Stimulated activated CD8-positive, alpha-beta memory T cell treated with anti-CD3 and anti-CD28 coated beads, Interleukin-12 subunit alpha, Interleukin-12 subunit beta, amount 100 ng/mL, for 4 hours (primary cell): ENCODE results near the gene XXYLT1.
"Not testable (repeated sequence)": the region's sequence is repeated elsewhere in the genome, so short reads cannot be mapped to it uniquely, and the experiment has no call there.

Experiments used
- DNase-seq: peaks from one replicate; pipeline ENCODE4 v3.0.0-alpha.2; 2020; ENCODE audit warnings: low read depth

XXYLT1 gene

GRCh38 chr3:195112361-195112791, 158.6 kb downstream of the XXYLT1 start:
- DNase-seq: no peak

DNA sequence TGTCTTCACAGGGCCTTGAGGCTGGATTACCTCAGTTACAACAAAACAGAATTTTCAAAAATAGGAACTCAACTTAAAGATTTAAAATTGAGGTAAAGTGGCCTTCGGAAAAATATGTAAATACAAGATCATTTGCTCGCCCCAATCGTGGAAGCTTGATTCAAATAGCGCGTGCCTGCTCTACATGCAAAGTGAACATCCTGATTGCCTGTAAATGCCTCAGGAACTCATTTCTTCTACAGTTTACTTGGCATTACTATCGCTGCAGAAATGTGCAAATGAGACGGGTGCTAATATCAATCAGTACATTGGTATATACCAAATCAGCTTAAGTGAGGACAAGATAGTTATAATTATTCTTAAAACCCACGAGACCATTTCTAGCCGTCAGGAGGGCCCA, 159.2 kb downstream of the XXYLT1 start:
- no peak for DNase-seq

DNA sequence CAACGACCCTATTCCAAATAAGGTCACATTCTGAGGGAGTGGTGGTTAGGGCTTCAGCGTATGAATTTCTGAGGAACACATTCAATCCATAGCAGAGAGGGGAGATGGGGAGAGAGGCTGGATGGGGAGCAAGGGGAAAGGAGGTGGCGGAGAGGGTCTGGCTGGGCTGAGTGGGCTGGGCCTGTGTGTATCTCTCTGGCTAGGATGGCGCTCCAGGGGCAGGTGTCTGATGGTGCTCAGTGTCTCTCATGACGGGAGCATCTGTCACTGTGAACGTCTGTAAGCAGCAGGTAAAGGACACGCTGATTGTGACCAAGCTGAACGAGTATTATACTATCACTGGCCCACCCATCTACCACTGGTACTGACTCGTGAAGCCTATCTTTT, 159.6 kb downstream of the XXYLT1 start:
- DNase-seq: no peak

DNA sequence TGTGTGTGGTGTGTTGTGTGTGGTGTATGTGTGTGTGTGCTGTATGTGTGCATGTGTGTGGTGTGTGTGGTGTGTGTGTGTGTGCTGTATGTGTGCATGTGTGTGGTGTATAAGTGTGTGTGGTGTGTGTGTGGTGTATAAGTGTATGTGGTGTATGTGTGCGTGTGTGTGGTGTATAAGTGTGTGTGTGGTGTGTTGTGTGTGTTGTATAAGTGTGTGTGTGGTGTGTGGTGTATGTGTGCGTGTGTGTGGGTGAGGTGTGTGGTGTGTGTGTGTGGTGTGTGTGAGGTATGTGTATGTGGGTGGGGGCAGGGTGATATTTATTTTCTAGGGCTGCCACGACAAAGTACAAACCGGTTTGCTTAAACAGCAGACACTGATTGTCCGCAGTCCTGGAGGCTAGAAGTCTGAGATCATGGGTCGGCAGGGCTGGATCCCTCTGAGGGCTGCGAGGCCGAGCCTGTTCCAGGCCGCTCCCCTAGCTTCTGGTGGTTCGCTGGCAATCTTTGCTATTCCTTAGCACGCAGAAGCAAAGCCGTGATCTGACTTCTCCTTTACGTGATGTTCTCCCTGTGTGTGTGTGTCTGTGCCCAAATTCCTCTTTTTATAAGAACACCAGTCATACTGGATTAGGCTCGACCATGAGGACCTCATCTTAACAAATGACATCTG, 160.2 kb downstream of the XXYLT1 start:
- no peak for DNase-seq

GRCh38 chr3:195109098-195109657, 161.8 kb downstream of the XXYLT1 start:
- no peak for DNase-seq

GRCh38 chr3:195107593-195107992, 163.4 kb downstream of the XXYLT1 start:
- no peak for DNase-seq

- DNase-seq: not testable (repeated sequence)
Observed at GRCh38 chr3:195107031-195107430, 163.9 kb downstream of the XXYLT1 start.

DNA sequence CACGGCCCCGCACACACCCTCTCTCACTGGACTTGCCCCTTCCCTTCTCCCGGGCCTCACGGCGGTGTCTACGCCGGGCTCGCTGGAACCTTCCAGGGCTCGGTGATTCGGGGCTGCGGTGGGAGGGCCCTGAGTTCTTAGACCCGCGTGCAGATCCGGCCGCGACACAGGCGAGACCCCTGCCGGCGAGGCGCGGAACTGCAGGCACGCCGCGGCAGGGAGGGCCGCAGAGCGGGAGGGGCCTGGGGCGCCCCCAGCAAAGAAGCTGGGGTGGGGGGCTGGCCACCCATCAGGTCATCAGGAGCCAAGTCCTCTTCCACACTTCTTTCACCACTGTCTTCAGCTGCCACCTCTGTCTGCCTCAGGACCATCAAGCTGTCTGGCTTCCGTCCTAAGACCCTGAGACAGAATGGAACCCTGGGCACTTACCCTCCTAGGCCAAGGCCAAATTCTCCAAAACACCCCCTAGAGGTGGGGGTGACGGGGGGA, 164.5 kb downstream of the XXYLT1 start:
- DNase-seq: peak; percentile 50

DNA sequence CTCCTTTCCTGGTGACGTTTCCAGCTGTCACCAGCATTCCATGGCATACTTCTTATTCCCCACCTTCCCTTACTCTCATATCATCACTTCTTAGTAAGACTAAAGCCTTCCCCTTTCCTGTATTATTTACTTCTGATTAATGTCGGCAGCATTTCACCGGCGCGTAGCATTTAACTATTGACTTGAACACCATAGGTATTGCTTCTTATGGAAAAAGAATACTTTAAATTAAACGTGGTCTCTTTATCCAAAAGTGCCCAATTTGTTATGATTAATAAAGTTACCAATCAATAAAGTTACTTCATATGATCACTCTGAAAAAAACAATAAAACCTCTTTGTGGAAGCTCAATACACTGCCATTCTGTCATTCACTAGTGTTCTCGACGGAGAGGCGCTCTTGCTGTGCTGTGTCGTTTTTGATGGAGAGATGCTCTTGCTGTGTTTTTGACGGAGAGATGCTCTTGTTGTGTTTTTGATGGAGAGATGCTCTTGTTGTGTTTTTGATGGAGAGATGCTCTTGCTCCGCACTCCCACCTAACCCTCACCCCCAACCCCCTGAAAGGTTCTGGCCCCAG, 165.0 kb downstream of the XXYLT1 start:
- no peak for DNase-seq

DNA sequence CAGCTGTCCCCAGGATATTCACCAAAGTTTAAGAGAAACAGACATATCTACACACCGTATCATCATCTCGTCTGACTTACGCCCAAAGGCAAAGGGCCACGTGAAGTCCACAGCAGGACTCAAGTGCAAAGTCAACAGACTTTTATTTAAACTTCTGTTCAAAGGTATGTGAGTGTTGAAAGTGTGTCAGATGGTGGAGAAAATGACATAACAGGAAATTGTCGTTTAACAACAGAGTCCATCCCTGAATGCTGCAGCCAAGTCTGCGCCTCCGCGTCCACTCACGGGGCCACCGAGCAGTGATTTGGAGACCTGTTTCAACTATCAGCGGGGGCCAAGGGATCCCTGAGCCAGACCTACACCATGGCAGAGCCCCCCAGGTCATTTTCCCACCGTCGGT, 165.6 kb downstream of the XXYLT1 start:
- DNase-seq: no peak

- DNase-seq: no peak
Observed at GRCh38 chr3:195104340-195104739, 166.6 kb downstream of the XXYLT1 start.

GRCh38 chr3:195103623-195104022, 167.3 kb downstream of the XXYLT1 start:
- DNase-seq: no peak

DNA sequence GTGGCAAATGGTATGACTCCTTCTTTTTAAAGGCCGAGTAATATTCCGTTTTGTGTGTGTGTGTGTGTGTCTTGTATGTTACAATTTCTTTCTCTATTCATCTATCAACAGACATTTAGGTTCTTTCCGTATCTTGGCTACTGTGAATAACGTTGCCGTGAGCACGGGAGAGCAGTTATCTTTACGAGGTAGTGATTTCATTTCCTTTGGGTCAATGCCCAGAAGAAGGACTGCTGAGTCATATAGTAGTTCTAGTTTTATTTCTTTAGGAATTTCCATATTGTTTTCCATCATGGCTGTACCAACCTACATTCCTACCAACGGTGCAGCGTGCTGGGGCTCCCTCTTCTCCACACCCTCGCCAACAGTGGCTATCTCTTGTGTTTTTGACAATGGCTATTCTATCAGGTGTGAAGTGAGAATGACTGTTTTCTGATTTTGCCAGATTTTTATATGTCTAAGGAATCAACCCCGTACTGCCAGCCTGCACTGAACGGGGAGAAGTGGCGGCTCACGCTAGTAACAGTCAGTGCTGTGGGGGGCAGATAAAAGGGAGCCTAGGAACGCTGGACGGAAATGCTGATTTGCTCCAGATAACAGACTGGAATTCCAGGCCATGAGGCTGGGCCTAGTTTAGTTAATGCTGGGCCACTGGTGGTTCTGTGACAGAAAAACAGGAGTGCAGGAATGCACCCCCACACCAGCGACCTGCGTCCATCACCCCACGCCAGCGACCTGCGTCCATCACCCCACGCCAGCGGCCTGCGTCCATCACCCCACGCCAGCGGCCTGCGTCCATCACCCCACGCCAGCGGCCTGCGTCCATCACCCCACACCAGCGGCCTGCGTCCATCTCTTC, 168.1 kb downstream of the XXYLT1 start:
- DNase-seq: no peak

DNA sequence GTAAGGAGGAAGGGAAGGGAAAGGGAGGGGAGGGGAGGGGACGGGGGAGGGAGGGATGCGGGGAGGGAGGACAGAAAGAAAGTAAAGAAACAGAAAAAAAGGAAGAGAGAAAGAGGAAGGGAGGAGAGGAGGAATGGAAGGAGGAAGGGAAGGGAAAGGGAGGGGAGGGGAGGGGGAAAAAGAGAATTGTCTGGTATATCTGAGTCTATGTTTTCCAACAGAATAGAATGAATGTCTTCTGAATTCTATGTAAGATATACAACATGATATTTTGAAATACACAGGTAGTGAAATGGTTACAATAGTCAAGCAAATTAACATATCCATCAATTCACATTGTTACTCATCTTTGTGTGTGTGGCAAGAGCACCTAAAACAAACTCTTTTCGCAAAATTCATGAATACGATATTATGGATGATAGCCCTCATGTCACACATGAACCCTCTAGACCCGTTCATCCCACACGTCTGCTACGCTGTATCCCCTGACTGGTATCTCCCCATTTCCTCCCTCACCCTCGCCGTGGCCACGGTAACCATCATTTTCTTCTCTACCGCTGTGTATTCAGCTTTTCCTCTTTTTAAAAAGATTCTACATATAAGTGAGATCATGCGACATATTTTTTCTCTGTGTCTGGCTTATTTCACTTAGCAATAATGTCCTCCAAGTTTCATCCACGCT, 168.9 kb downstream of the XXYLT1 start:
- no peak for DNase-seq

DNA sequence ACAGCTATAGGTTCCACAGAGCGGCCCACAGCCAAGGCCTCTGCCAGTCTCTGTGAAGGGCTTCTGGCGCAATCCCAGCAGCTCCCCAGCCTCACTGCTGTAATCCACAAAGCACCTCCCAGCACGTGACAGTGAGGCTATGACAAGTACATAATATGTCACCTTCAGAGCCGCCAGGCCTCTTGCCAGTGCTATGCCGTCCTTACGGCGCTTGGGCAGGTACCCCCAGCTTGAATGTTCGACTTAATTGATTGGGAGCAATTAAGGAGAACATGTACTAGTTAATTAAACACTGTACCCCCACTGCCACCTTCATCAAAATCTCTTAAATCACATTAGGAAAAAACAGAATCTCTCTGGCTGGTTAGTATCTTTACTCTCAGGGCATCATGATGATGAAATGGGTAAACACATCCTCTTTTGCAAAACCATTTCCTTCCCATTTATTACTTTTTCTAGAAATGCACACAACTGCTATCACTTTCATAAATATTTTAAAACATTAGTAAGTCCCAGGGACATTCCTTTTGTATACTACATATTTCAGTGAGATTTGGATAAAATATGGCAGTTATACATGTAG, 169.9 kb downstream of the XXYLT1 start:
- no peak for DNase-seq

- no peak for DNase-seq
Observed at GRCh38 chr3:195099951-195100785, 170.8 kb downstream of the XXYLT1 start.

- DNase-seq: no peak
Observed at GRCh38 chr3:195098741-195099525, 172.0 kb downstream of the XXYLT1 start.

- DNase-seq: no peak
Observed at GRCh38 chr3:195097331-195098255, 173.4 kb downstream of the XXYLT1 start.
